Activated T-helper 17 cell treated with anti-CD3 and anti-CD28 coated beads, Interleukin-2, amount 50 U/mL, for 72 hours (primary cell): ENCODE measurements around the gene PRKCSH. TPM values are rescaled to one million over a fixed set of nuclear protein-coding genes. Genes with fewer than 3 reads are reported as not detected.
"Not testable (repeated sequence)": the region's sequence is repeated elsewhere in the genome, so short reads cannot be mapped to it uniquely, and the experiment has no call there.

ENCODE experiments used
- ATAC-seq: fragments of 150-1000 bp; cut with Tn5 transposase; replicated peaks from 2 replicates; pipeline ENCODE4 v1.10.0; 2021; ENCODE audit warnings: mild to moderate bottlenecking, moderate library complexity
- H3K27ac Mint-ChIP-seq: one replicate; pipeline ENCODE4 v1.8.0; 2022; ENCODE audit warnings: mixed read lengths
- H3K27me3 Mint-ChIP-seq: one replicate; pipeline ENCODE4 v1.8.0; 2022; ENCODE audit warnings: mixed read lengths
- H3K36me3 Mint-ChIP-seq: one replicate; pipeline ENCODE4 v1.8.0; 2022; ENCODE audit warnings: low read depth, mild to moderate bottlenecking, mixed read lengths
- H3K4me1 Mint-ChIP-seq: one replicate; pipeline ENCODE4 v1.8.0; 2022; ENCODE audit warnings: mixed read lengths
- H3K4me3 Mint-ChIP-seq: one replicate; pipeline ENCODE4 v1.8.0; 2022; ENCODE audit warnings: mild to moderate bottlenecking, mixed read lengths
- H3K9me3 Mint-ChIP-seq: one replicate; pipeline ENCODE4 v1.8.0; 2022; ENCODE audit warnings: mixed read lengths
- total RNA-seq, 2 donors: library from RNA; stranded (reverse); gene quantifications; one replicate each; pipeline ENCODE4 v1.2.3, GENCODE V29; 2022

The PRKCSH gene
- total RNA-seq, 2 donors from 2014 or later, result 281 to 300 TPM

- not testable (repeated sequence) for H3K27me3 Mint-ChIP-seq, H3K4me1 Mint-ChIP-seq, H3K27ac Mint-ChIP-seq, H3K9me3 Mint-ChIP-seq, ATAC-seq
- peaks cover 36% of the 10 kb centered on the region for H3K36me3 Mint-ChIP-seq
- peak overlapping the region; percentile 99 for H3K4me3 Mint-ChIP-seq
Observed at GRCh38 chr19:11433526-11433925, 1.9 kb upstream of the PRKCSH start.

GRCh38 chr19:11434703-11435056 is 755 bp upstream of the PRKCSH start:
- peak overlapping the region; percentile 99 for H3K27ac Mint-ChIP-seq
- no peaks in the 10 kb centered on the region for H3K9me3 Mint-ChIP-seq
- no peaks in the 10 kb centered on the region for H3K27me3 Mint-ChIP-seq
- H3K4me3 Mint-ChIP-seq, result peak overlapping the region; percentile 99
- no peaks in the 10 kb centered on the region for H3K4me1 Mint-ChIP-seq
- H3K36me3 Mint-ChIP-seq, result peaks cover 46% of the 10 kb centered on the region
- peak; percentile 20 for ATAC-seq

GRCh38 chr19:11435833-11436313 is 438 bp downstream of the PRKCSH start:
- Mint-ChIP-seq H3K9me3 (no peaks in the 10 kb centered on the region), H3K4me1 (no peaks in the 10 kb centered on the region), H3K27ac (peak overlapping the region; percentile 99), H3K36me3 (peaks cover 58% of the 10 kb centered on the region), H3K27me3 (no peaks in the 10 kb centered on the region), H3K4me3 (peak overlapping the region; percentile 99)
- no peak for ATAC-seq

GRCh38 chr19:11437955-11438354 is 2.5 kb downstream of the PRKCSH start:
- H3K36me3 Mint-ChIP-seq, result peaks cover 79% of the 10 kb centered on the region
- H3K9me3 Mint-ChIP-seq, result no peaks in the 10 kb centered on the region
- H3K27ac Mint-ChIP-seq, result no peak overlapping the region
- ATAC-seq, result no peak
- no peaks in the 10 kb centered on the region for H3K27me3 Mint-ChIP-seq
- no peaks in the 10 kb centered on the region for H3K4me1 Mint-ChIP-seq
- H3K4me3 Mint-ChIP-seq, result peak overlapping the region; percentile 33

GRCh38 chr19:11444059-11444458 is 8.6 kb downstream of the PRKCSH start:
- H3K27me3 Mint-ChIP-seq, result no peaks in the 10 kb centered on the region
- H3K36me3 Mint-ChIP-seq, result peaks cover 77% of the 10 kb centered on the region
- H3K27ac Mint-ChIP-seq, result no peak overlapping the region
- no peaks in the 10 kb centered on the region for H3K4me1 Mint-ChIP-seq
- no peaks in the 10 kb centered on the region for H3K9me3 Mint-ChIP-seq
- no peak overlapping the region for H3K4me3 Mint-ChIP-seq
- ATAC-seq, result no peak

GRCh38 chr19:11445141-11445540 is 9.7 kb downstream of the PRKCSH start:
- Mint-ChIP-seq H3K9me3 (no peaks in the 10 kb centered on the region), H3K36me3 (peaks cover 78% of the 10 kb centered on the region), H3K4me1 (no peaks in the 10 kb centered on the region), H3K27me3 (no peaks in the 10 kb centered on the region), H3K4me3 (no peak overlapping the region), H3K27ac (no peak overlapping the region)
- no peak for ATAC-seq

GRCh38 chr19:11446271-11446651 is 10.8 kb downstream of the PRKCSH start:
- H3K27me3 Mint-ChIP-seq, result no peaks in the 10 kb centered on the region
- ATAC-seq, result no peak
- H3K4me1 Mint-ChIP-seq, result no peaks in the 10 kb centered on the region
- H3K36me3 Mint-ChIP-seq, result peaks cover 67% of the 10 kb centered on the region
- no peak overlapping the region for H3K4me3 Mint-ChIP-seq
- no peak overlapping the region for H3K27ac Mint-ChIP-seq
- no peaks in the 10 kb centered on the region for H3K9me3 Mint-ChIP-seq

GRCh38 chr19:11446652-11447301 is 11.3 kb downstream of the PRKCSH start:
- H3K9me3 Mint-ChIP-seq, result no peaks in the 10 kb centered on the region
- H3K36me3 Mint-ChIP-seq, result peaks cover 61% of the 10 kb centered on the region
- no peaks in the 10 kb centered on the region for H3K27me3 Mint-ChIP-seq
- H3K27ac Mint-ChIP-seq, result no peak overlapping the region
- ATAC-seq, result peak; percentile 71
- H3K4me1 Mint-ChIP-seq, result no peaks in the 10 kb centered on the region
- no peak overlapping the region for H3K4me3 Mint-ChIP-seq

- no peak for ATAC-seq
- H3K36me3 Mint-ChIP-seq, result peaks cover 53% of the 10 kb centered on the region
Observed at GRCh38 chr19:11447347-11448262, 12.2 kb downstream of the PRKCSH start.

GRCh38 chr19:11448410-11448809 is 13.0 kb downstream of the PRKCSH start:
- no peaks in the 10 kb centered on the region for H3K27me3 Mint-ChIP-seq
- H3K4me1 Mint-ChIP-seq, result no peaks in the 10 kb centered on the region
- H3K36me3 Mint-ChIP-seq, result peaks cover 45% of the 10 kb centered on the region
- H3K4me3 Mint-ChIP-seq, result no peak overlapping the region
- no peak overlapping the region for H3K27ac Mint-ChIP-seq
- no peaks in the 10 kb centered on the region for H3K9me3 Mint-ChIP-seq
- ATAC-seq, result no peak

More at GRCh38 chr19:11447347-11448262, 12.2 kb downstream of the PRKCSH start:
- H3K4me1 Mint-ChIP-seq, result no peaks in the 10 kb centered on the region
- H3K27me3 Mint-ChIP-seq, result no peaks in the 10 kb centered on the region
- no peak overlapping the region for H3K27ac Mint-ChIP-seq
- no peak overlapping the region for H3K4me3 Mint-ChIP-seq
- no peaks in the 10 kb centered on the region for H3K9me3 Mint-ChIP-seq

- Mint-ChIP-seq H3K4me3 (no peak overlapping the region), H3K27ac (no peak overlapping the region), H3K4me1 (no peaks in the 10 kb centered on the region), H3K36me3 (peaks cover 41% of the 10 kb centered on the region), H3K9me3 (no peaks in the 10 kb centered on the region), H3K27me3 (no peaks in the 10 kb centered on the region)
- ATAC-seq, result no peak
Observed at GRCh38 chr19:11448923-11449554, 13.6 kb downstream of the PRKCSH start.

- ATAC-seq, result no peak
- Mint-ChIP-seq H3K9me3 (no peaks in the 10 kb centered on the region), H3K27me3 (no peaks in the 10 kb centered on the region), H3K4me3 (no peak overlapping the region), H3K27ac (no peak overlapping the region), H3K36me3 (peaks cover 23% of the 10 kb centered on the region), H3K4me1 (no peaks in the 10 kb centered on the region)
Observed at GRCh38 chr19:11450570-11451326, 15.3 kb downstream of the PRKCSH start.

GRCh38 chr19:11451327-11451870 is 16.0 kb downstream of the PRKCSH start:
- Mint-ChIP-seq H3K27me3 (no peaks in the 10 kb centered on the region), H3K4me1 (no peaks in the 10 kb centered on the region), H3K27ac (no peak overlapping the region), H3K4me3 (no peak overlapping the region), H3K9me3 (no peaks in the 10 kb centered on the region), H3K36me3 (peaks cover 17% of the 10 kb centered on the region)
- ATAC-seq, result no peak
